ENCODE data around the gene ADAMTSL3.

DNA sequence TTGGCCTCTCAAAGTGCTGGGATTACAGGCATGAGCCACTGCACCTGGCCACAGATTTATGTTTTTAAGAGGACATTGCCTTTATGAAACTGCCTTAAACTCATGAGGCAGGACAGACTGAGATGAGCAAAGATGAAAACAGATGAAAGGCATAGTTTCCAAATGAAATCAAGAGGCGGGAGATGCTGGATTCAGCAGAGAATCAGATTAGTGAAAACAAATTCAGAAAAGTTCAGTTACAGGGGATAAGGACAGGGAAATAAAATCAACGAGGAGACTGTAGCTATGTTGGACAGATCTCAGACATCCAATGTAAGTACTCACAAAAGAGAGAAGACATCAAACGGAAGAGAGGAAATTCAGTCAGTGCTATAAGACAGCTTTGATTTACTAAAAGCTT is 68.1 kb downstream of the ADAMTSL3 start:
- TF ChIP-seq, protein P1, sequence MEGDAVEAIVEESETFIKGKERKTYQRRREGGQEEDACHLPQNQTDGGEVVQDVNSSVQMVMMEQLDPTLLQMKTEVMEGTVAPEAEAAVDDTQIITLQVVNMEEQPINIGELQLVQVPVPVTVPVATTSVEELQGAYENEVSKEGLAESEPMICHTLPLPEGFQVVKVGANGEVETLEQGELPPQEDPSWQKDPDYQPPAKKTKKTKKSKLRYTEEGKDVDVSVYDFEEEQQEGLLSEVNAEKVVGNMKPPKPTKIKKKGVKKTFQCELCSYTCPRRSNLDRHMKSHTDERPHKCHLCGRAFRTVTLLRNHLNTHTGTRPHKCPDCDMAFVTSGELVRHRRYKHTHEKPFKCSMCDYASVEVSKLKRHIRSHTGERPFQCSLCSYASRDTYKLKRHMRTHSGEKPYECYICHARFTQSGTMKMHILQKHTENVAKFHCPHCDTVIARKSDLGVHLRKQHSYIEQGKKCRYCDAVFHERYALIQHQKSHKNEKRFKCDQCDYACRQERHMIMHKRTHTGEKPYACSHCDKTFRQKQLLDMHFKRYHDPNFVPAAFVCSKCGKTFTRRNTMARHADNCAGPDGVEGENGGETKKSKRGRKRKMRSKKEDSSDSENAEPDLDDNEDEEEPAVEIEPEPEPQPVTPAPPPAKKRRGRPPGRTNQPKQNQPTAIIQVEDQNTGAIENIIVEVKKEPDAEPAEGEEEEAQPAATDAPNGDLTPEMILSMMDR (IDR thresholded peaks at IDR 0.05), result no peak
- TF ChIP-seq POLR2A (IDR thresholded peaks at IDR 0.05), result no peak
